Measurements from ENCODE around the gene SPATA1.
"Not testable (repeated sequence)": the region's sequence is repeated elsewhere in the genome, so short reads cannot be mapped to it uniquely, and the experiment has no call there.

The SPATA1 gene

GRCh38 chr1:84497631-84498275 is 8.4 kb upstream of the SPATA1 start:
- Mint-ChIP-seq H3K4me1 (peaks cover 24% of the 10 kb centered on the region), H3K4me3 (no peak overlapping the region), H3K27me3 (no peaks in the 10 kb centered on the region), H3K27ac (no peak overlapping the region), H3K9me3 (no peaks in the 10 kb centered on the region), H3K36me3 (peaks cover 51% of the 10 kb centered on the region)
- no peak for DNase-seq
- CTCF ChIA-PET: no interaction called here

- Mint-ChIP-seq H3K27ac (no peak overlapping the region), H3K9me3 (no peaks in the 10 kb centered on the region), H3K36me3 (peaks cover 25% of the 10 kb centered on the region), H3K4me1 (peaks cover 53% of the 10 kb centered on the region), H3K27me3 (peaks cover 4% of the 10 kb centered on the region), H3K4me3 (no peak overlapping the region)
- CTCF ChIA-PET: interaction anchor here (0.6 to 2.5 kb wide), 4 partner anchors 40 to 117 kb away, joined by 3 to 8 read pairs (median 3); no protein-coding TSS in a partner anchor
- DNase-seq: no peak
These were observed 3.3 kb upstream of the SPATA1 start for GRCh38 chr1:84502927-84503326.

- peaks cover 6% of the 10 kb centered on the region for H3K9me3 Mint-ChIP-seq
- peaks cover 55% of the 10 kb centered on the region for H3K4me1 Mint-ChIP-seq
- peak overlapping the region; percentile 94 for H3K27ac Mint-ChIP-seq
- peaks cover 32% of the 10 kb centered on the region for H3K36me3 Mint-ChIP-seq
- H3K27me3 Mint-ChIP-seq: peaks cover 4% of the 10 kb centered on the region
- peak overlapping the region; percentile 100 for H3K4me3 Mint-ChIP-seq
- CTCF ChIA-PET: interaction anchor here (1.4 to 2.5 kb wide), 4 partner anchors 23 to 249 kb away, joined by 5 to 8 read pairs (median 6); no protein-coding TSS in a partner anchor
- peak; percentile 21 for DNase-seq
These were observed 1.4 kb upstream of the SPATA1 start for GRCh38 chr1:84504580-84505492.

- CTCF ChIA-PET: interaction anchor here (0.7 to 1.8 kb wide), 4 partner anchors 24 to 115 kb away, joined by 4 to 6 read pairs (median 5); no protein-coding TSS in a partner anchor
- peak overlapping the region; percentile 99 for H3K27ac Mint-ChIP-seq
- H3K4me1 Mint-ChIP-seq: peaks cover 53% of the 10 kb centered on the region
These were observed 639 bp upstream of the SPATA1 start for GRCh38 chr1:84505493-84506001.

GRCh38 chr1:84506729-84507453 is 705 bp downstream of the SPATA1 start:
- Mint-ChIP-seq H3K27me3 (peaks cover 4% of the 10 kb centered on the region), H3K9me3 (peaks cover 11% of the 10 kb centered on the region), H3K4me3 (peak overlapping the region; percentile 100), H3K27ac (peak overlapping the region; percentile 99), H3K36me3 (peaks cover 23% of the 10 kb centered on the region), H3K4me1 (peaks cover 44% of the 10 kb centered on the region)
- no peak for DNase-seq
- CTCF ChIA-PET: no interaction called here

More at GRCh38 chr1:84505493-84506001, 639 bp upstream of the SPATA1 start:
- Mint-ChIP-seq H3K36me3 (peaks cover 32% of the 10 kb centered on the region), H3K4me3 (peak overlapping the region; percentile 100), H3K27me3 (peaks cover 4% of the 10 kb centered on the region), H3K9me3 (peaks cover 9% of the 10 kb centered on the region)
- DNase-seq: no peak

GRCh38 chr1:84507887-84508286 is 1.7 kb downstream of the SPATA1 start:
- DNase-seq: not testable (repeated sequence)
- peaks cover 40% of the 10 kb centered on the region for H3K4me1 Mint-ChIP-seq

GRCh38 chr1:84508510-84508909 is 2.3 kb downstream of the SPATA1 start:
- Mint-ChIP-seq H3K9me3 (peaks cover 11% of the 10 kb centered on the region), H3K27me3 (peaks cover 4% of the 10 kb centered on the region), H3K4me3 (peak overlapping the region; percentile 4), H3K27ac (no peak overlapping the region), H3K4me1 (peaks cover 34% of the 10 kb centered on the region), H3K36me3 (peaks cover 23% of the 10 kb centered on the region)
- CTCF ChIA-PET: no interaction called here
- DNase-seq: no peak

More at GRCh38 chr1:84507887-84508286, 1.7 kb downstream of the SPATA1 start:
- H3K27ac Mint-ChIP-seq, H3K4me3 Mint-ChIP-seq, CTCF ChIA-PET, H3K27me3 Mint-ChIP-seq: not testable (repeated sequence)
- peaks cover 11% of the 10 kb centered on the region for H3K9me3 Mint-ChIP-seq
- H3K36me3 Mint-ChIP-seq: peaks cover 23% of the 10 kb centered on the region

- H3K36me3 Mint-ChIP-seq: peaks cover 23% of the 10 kb centered on the region
- peaks cover 11% of the 10 kb centered on the region for H3K9me3 Mint-ChIP-seq
- CTCF ChIA-PET: no interaction called here
- H3K27ac Mint-ChIP-seq: no peak overlapping the region
- H3K4me3 Mint-ChIP-seq: no peak overlapping the region
- peaks cover 4% of the 10 kb centered on the region for H3K27me3 Mint-ChIP-seq
- peaks cover 28% of the 10 kb centered on the region for H3K4me1 Mint-ChIP-seq
- no peak for DNase-seq
These were observed 2.8 kb downstream of the SPATA1 start for GRCh38 chr1:84509029-84509428.

- DNase-seq: no peak
These were observed 4.0 kb downstream of the SPATA1 start for GRCh38 chr1:84510165-84510564.

GRCh38 chr1:84510668-84511067 is 4.5 kb downstream of the SPATA1 start:
- CTCF ChIA-PET: no interaction called here
- no peak overlapping the region for H3K4me3 Mint-ChIP-seq
- peaks cover 11% of the 10 kb centered on the region for H3K9me3 Mint-ChIP-seq
- no peak overlapping the region for H3K27ac Mint-ChIP-seq
- no peak for DNase-seq
- peaks cover 4% of the 10 kb centered on the region for H3K27me3 Mint-ChIP-seq
- H3K36me3 Mint-ChIP-seq: peaks cover 15% of the 10 kb centered on the region
- peaks cover 16% of the 10 kb centered on the region for H3K4me1 Mint-ChIP-seq

More at GRCh38 chr1:84510165-84510564, 4.0 kb downstream of the SPATA1 start:
- Mint-ChIP-seq H3K4me3 (no peak overlapping the region), H3K27ac (no peak overlapping the region), H3K36me3 (peaks cover 19% of the 10 kb centered on the region), H3K27me3 (peaks cover 4% of the 10 kb centered on the region), H3K9me3 (peaks cover 11% of the 10 kb centered on the region), H3K4me1 (peaks cover 17% of the 10 kb centered on the region)
- CTCF ChIA-PET: no interaction called here

- Mint-ChIP-seq H3K4me1 (no peaks in the 10 kb centered on the region), H3K27ac (no peak overlapping the region), H3K4me3 (no peak overlapping the region), H3K9me3 (no peaks in the 10 kb centered on the region), H3K36me3 (no peaks in the 10 kb centered on the region), H3K27me3 (no peaks in the 10 kb centered on the region)
- CTCF ChIA-PET: no interaction called here
- DNase-seq: no peak
These were observed 18.4 kb downstream of the SPATA1 start for GRCh38 chr1:84524590-84524989.

GRCh38 chr1:84525779-84526178 is 19.6 kb downstream of the SPATA1 start:
- Mint-ChIP-seq H3K4me3 (no peak overlapping the region), H3K36me3 (no peaks in the 10 kb centered on the region), H3K27ac (no peak overlapping the region), H3K4me1 (no peaks in the 10 kb centered on the region), H3K27me3 (no peaks in the 10 kb centered on the region), H3K9me3 (no peaks in the 10 kb centered on the region)
- DNase-seq: no peak
- CTCF ChIA-PET: no interaction called here

- no peak for DNase-seq
- no peak overlapping the region for H3K4me3 Mint-ChIP-seq
- no peaks in the 10 kb centered on the region for H3K9me3 Mint-ChIP-seq
- peaks cover 20% of the 10 kb centered on the region for H3K4me1 Mint-ChIP-seq
- peaks cover 14% of the 10 kb centered on the region for H3K36me3 Mint-ChIP-seq
- H3K27me3 Mint-ChIP-seq: no peaks in the 10 kb centered on the region
- CTCF ChIA-PET: interaction anchor here (0.6 to 1.1 kb wide), 3 partner anchors 15 to 35 kb away, joined by 3 read pairs; no protein-coding TSS in a partner anchor
- H3K27ac Mint-ChIP-seq: no peak overlapping the region
These were observed 32.4 kb downstream of the SPATA1 start for GRCh38 chr1:84538599-84538998.

GRCh38 chr1:84539972-84540371 is 33.8 kb downstream of the SPATA1 start:
- Mint-ChIP-seq H3K9me3 (no peaks in the 10 kb centered on the region), H3K4me1 (peaks cover 20% of the 10 kb centered on the region), H3K4me3 (no peak overlapping the region), H3K36me3 (peaks cover 14% of the 10 kb centered on the region), H3K27me3 (no peaks in the 10 kb centered on the region), H3K27ac (no peak overlapping the region)
- DNase-seq: no peak
- CTCF ChIA-PET: interaction anchor here (0.6 to 1.3 kb wide), 2 partner anchors 97 to 106 kb away, joined by 3 to 4 read pairs; no protein-coding TSS in a partner anchor

Measured in activated naive CD4-positive, alpha-beta T cell treated with anti-CD3 and anti-CD28 coated beads, Interleukin-2, amount 10 ng/mL, durations not matched to agents 7 days and 5 days (primary cell).